NCI-H2107 (cell line): ENCODE results near the gene FBXO24.
A peak's percentile ranks its signal among the peaks of the same experiment; 100 is the strongest.

Experiments used
- DNase-seq: peaks from one replicate; lab custom pipeline; 2025; lab: John Stamatoyannopoulos, UW

Gene FBXO24

DNA sequence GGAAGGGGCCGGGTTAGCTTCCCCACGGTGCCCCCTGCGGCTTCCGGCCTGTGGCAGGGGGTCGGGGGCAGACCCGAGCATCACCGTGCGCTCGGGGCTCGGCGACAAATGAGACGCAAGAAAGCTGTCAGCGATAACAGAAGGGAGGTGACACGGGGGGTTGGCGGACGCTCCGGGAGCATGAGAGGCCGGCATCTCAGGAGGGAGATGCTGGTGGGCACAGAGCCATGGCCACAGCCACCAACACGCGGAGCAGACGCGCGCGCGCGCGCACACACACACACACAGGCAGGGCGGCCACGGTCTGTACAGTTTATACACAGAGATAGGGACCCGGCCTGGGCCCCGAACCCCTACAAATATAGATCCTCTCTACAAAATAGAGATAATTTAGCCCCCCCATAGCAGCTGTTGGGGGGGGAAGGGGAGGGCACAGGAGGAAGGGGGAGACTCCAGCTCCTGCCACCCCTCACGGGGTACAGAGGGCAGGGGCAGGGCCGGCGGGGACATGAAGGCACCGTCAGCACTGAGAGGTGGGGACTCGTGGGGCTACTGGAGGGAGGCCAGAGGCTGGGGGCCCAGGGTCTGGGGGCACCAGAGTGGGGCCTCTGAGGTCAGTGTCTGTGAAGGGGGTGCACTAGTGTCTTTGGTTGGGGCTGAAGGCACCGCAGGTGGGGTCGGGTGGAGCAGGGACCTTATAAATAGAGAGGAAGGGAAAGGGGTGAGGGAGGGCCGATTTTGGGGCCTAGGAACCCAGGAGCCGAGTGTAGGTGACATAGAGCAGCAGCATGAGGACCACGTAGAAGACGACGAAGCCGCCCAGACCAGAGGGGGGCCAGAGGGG, 11.5 kb upstream of the FBXO24 start:
- DNase-seq: no peak

DNA sequence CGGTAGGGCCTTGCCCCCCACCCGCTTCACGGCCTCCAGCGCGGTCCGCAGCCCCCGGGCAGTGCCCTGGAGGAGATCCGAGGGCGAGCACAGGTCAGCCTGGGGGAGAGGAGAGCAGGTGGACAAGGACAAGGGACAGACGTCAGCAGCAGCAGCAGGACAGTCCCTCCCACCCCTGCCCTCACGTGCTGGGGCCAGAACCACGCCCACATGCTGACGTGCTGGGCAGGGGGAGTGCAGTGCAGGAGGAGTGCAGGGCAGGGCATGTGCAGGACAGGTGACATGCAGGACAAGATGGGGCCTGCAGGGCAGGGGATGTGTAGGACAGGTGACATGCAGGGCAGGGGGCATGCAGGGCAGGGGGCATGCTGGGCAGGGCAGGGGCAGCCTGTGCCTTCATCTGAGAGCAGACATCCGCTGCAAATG, 10.9 kb upstream of the FBXO24 start:
- no peak for DNase-seq

DNA sequence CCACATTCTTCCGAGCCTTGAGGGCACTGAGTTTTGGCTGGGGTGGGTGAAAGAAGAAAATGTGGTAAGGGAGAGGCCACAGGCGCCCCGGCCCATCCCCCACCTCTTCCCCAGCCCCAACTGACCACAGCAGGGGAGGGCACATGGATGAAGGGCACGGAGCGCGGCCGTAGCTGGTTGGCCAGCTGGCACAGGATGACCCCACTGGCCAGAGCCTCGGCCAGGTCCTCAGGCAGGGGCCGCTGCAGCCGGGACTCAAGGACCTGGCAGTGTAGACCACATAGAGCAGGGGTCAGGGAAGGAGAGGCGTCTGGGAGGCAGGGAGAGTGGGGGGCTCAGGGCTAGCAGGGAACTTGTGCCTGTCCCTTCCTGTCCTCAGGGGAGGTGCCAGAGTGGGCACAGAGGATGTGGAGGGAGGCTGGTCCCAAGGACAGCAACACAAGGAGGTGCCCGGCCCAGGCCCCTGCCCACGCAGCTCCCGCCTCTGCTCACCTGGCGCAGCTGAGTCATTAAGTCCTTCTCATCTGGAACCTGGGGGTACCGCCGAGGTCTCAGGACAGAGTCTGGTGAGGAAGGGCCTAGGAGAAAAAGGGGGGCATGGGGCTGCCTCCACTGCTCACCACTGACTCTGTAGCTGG, 10.3 kb upstream of the FBXO24 start:
- DNase-seq: no peak

DNA sequence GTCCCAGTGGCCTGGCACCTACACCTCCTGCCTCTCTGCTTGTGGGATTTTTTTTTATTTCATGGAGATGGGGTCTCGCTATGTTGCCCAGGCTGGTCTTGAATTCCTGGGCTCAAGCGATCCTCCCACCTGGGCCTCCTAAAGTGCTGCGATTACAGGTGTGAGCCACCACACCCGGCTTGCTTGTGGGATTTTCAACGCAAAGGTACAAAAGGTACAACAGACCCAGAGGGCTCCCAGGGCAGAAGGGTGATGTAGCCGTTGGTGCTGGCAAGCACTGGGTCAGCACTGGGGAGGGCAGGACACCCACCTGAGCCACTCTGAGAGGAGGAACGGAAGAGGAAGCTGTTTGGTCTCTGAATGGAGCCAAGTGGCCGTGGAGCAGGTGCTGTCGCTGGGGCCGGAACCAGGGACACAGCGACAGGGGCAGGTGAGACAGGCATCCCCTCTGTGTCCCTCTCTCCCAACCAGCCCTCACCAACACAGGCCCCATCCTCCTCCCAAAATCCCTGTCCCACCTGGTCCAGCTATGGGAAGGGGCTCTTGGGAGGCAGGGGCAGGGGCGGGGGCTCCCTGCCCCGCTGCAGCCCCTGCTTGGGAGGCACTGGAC, 9.6 kb upstream of the FBXO24 start:
- no peak for DNase-seq

DNA sequence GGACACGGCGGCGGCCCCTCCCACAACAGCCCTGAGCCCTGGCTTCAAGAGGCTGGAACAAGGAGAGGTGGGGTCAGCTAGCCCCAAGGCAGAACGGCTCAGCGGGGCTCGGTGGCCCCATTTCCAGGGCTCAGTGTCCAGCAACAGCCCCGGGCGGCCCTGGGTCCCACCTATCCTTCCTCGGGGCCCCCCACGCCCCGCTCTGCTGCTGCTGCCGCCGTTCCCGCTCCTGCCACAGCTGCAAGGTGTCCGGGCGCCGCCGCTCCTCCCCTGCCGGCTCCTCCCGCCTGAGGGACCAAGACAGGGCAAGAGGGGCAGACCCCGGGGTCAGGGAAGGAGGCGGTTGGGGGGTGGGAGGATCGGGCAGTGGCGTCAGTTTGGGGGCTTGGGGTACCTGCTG, 9.0 kb upstream of the FBXO24 start:
- DNase-seq: no peak

DNA sequence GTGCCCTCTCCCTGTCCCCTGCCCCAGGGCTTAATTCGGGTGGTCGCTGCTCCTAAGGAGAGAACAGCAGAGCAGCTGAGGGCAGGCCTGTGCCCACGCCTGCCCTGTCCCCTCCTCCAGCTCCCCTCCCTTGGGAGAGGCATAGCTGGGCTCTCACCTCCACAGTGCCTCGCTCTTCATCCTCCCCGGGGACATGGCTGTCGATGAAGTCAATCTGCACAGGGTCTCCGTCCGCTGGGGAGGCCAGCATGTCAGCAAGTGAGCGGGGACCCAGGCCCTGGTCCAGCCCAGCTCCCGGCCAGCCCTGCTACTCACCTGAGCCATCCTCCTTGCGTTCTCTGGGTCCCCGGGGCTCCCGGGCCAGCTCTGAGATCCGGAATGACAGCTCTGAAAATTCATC, 8.6 kb upstream of the FBXO24 start:
- DNase-seq: no peak

DNA sequence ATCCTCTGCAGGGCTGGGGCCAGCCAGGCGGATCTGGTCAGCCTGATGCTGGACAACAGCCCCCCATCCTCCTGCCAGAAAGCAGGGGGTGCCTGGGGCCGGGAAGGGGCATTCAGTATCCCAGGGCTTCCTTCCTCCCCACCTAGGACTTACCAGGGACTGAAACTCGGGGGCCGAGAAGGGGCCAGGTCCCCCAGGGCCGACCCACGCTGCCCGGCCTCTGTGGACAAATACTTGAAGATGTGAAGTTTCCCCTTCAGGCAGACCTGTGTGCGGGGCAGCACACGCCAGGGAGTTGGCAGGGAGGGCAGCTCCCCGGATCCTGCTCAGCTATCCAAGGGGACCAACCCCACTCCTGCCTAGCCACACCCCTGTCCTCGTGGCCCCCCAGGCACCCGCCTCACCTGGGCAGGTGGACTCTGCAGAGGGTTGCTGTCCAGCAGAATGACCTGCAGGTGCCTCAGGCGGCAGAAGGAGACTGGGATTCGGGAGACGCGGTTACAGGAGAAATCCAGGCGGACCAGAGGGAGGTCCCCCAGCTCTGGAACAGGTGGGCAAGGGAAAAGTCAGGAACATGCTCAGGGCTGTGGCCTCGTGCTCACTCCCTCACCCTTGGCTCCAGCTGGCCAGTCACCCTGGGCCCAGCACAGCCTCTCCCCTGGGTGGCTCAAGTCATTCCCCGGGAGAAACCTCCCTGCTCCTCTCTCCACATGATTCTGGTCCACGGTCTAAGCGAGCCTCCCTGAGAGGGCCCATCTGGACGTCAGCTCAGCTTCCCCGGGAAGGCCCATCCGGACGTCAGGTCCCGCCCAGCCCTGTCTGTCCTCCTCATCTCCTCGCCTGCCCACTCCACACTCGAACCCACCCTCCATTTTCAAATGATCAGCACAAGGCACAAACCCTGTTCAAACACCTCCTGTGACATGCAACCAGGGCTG, 7.6 kb upstream of the FBXO24 start:
- DNase-seq: no peak

DNA sequence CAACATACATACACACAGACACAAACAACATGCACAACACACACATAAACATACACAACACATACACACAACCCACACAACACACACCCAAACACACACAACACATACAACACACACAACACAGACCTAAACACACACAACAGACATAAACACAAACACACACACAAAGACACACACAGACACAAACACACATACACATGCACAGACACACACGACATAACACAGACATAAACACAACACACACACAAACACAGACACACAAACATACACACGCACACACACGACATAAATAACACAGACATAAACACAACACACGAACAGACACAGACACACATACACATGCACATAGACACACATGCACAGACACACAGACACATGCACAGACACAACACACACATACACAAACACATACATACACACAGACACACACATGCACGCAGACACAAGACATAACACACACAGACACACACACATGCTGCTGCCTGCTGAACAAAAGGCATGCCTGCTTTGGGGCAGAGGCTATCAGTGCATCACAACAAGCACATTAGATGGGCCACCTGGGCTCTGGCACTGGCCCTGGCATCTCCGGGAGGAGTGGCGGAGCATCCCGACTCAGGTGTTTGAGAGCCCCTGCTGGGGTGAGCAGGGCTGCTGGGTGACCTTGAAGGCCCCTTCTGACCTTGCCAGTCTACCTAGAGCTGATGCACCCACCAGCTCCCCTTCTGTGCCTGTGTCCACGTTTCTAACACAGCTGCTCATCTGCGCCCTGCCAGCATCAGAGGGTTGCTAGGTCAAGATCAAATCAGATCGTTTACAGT, 5.5 kb upstream of the FBXO24 start:
- DNase-seq: no peak

DNA sequence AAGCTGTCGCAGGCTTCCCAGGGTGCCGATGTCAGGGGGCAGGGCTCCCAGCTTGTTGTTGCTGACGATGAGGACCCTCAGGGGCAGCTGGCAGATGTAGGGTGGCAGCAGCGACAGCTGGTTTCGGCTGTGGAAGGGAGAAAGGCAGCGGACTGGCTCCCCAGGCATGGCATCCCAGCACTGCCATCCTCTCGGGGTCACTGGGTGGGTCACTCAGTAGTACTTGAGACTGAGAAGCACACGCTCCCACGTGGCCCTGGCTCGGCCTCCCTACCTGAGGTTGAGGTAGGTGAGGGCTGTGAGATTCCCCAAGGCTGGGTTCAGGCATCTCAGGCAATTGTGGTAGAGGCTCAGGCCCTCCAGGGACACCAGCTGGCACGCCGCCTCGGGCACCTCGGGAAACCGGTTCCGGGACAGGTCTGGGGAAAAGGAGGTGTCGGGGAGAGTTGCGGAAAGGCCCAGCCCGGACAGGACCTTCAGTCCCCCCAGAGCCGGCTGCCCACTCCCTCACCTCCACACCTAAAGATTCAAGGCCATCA, 4.0 kb upstream of the FBXO24 start:
- no peak for DNase-seq

DNA sequence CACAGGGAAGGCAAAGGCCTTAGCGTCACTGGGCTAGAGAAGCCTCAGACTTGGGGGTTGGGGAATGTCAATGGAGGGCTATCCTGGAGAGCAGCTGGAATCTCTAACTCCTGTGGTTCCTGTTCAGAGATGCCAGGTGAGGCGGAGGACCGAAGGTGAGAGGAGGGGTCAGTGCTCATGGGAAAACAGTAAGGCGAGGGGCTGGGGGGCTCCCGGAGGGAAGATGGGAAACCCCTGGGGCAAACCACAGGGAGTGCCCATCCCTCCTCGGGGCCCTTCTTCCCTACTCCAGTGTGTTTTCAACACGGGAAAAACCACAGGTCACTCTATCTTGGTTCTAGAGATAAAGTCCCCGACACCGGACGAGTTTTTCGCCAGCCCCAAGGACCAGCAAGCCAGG, 3.5 kb upstream of the FBXO24 start:
- no peak for DNase-seq

DNA sequence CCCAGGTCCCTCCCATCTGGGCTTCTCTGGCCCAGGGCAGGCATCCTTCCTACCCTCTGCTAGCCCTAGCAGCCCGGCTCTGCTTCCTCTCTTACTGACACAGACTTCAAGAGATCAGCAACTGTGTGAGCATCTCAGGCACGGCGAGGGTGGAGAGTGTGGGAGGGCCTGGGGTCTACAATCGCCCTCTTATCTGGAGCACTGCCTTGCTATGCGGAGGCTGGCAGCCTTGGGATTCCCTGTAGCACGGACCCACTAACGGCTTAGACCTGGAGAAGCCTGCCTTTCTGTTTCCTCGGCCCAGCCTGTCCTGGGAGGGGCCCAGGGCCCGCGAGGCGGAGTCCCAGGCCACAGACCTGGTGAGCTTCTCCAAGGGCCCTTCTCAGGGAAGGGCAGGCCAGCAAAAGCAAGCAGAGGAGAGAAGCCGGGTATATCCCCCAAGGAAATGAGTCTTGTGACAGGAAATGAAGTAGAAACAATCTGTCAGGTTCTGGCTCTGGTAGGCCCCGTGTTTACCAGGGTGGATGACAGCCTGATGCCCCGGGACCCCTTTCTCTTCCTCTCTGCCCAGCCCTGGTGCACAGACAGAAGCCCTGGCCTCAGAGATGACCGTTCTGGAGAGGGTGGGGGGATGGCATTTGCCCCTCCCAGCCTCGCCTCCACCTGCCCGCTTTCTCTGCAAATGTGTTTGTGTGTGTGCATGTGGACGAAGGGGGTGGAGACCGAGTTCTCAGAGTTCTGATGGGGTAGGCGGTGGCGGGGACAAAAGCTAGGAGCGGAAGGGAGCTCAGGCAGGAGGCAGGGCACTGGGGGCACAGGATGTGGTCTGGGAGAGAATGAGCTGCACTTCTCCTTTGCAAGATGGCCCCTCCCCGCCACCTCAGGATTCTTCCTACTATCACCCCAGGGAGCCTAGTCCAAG, 2.7 kb upstream of the FBXO24 start:
- no peak for DNase-seq

DNA sequence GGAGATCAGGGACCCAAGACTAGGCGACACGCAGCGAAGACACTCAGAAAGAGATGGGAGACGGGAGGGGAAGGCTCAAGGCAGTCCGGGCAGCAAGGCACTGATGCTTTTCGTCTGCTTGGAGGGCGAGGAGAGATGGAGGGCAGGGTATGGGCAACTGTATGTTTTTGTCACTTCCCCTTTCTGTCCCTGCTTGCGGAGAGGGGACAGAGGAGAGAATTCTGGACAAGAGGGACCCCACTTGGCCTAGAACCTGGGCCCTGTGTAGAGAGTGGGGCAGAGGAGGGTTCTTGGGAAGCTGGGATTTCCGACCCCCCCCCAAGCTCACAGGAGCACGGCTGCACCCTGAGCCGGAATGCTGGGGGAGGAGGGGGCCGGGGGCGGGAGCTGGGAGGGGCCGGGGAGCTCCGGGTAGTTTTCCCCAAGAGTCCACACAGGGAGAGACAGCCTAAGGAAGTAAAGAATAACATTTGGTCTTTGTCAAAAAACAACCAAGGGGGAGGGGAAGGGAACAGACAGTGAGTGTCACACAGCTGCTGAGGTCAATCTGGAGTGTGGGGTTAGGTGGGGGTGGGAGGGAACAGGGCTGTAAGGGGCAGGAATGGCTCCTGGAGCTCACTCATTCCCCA, 2.0 kb upstream of the FBXO24 start:
- no peak for DNase-seq

DNA sequence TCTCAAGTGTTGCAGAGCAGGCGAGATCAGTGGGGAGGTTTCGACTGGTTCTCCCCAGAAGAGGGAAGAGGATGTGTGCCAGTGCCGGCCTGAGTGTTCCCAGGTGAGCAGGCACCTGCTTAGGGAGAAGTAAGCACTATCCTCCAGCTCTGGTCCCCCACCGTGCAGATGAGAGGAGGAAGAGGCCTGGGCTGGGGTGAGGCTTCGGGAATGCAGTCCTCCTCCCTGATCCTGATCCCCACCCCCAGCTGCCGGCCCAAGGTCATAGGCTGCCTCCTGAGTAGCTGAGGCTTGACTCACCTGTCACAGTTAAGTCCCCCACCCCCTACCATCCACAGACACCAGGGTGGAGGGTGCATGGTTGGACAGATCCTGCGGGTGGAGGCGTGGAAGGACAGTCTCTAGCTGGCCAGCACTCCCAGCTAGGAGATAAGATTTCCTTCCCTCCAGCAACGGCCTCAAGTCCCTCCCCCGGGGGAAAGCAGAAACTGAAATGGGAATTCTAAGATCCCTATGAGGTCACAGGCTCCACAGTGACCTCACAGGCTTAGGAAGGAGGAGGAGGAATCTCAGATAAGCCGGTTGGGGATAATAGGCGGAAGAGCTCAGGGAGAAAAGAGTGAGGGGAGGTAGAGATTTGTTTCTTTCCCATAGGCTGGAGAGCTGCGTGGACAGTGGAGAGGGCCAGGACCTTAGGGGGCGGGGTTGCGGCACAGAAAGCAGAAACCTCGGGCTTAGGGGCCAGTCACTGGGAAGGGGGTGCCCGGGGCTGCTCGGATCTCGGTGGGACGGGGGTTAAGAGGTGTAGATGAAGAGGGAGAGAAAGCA, 1.2 kb upstream of the FBXO24 start:
- DNase-seq: peak; percentile 36

DNA sequence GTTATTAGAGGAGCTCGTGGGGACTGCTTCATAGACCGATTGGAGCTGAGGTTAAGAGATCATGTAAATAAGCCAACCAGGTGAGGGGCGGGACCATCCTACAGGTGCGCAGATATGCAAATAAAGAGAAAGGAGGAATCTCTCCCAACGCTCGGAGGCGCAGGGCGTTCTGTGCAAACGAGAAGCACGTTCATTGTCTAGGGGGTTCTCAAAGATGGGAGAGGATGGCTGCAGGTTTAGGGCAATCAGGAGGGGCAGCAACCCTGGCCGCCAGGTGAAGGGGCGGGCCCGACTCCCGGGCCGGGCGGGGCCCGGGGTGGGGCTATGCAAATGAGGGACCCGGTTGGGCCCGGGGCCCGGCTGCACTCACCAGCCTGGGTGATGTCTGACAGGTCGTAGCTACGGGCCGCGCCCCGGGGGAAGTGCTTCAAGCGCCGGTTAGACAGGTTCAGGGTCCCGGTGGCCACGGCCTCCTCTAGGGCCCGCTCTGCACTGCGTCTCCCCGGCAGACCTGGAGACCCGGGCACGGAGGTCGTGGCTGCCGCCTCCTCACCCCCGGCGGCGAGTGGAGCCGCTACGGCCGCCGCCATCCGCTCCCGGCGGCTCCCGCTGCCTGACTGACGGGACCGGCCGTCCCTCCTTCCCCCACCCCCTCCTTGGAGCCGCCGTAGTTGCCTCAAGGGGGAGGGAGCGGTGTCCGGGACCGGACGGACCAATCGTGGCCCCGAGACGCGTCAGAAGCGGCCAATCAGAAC, 440 bp upstream of the FBXO24 start, which contains the start of gene LRCH4:
Gene LRCH4, minus strand, starts transcription at position 619 of the 755 bp plus-strand sequence. Its CDS starts 29 bp downstream, at position 590.
- DNase-seq: peak; percentile 59

DNA sequence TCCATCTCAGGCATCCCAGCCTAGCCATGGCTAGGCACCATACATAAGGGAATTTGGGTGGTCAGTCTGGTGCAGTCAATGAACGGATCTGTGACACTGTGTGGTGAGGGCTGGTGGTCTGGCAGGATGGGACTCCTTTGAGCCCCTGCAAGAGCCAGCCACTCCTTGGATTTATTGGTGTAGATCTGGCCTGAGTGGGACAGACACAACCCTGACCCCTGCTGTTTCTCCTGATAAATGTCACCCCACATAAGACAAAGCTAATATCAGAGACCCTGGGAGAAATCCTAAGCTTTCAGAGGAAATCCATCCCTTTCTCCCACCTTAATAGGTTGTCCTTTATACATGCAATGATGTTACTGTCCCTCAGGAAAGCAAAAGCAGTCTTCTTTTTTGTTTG, 2.3 kb downstream of the FBXO24 start:
- DNase-seq: no peak

DNA sequence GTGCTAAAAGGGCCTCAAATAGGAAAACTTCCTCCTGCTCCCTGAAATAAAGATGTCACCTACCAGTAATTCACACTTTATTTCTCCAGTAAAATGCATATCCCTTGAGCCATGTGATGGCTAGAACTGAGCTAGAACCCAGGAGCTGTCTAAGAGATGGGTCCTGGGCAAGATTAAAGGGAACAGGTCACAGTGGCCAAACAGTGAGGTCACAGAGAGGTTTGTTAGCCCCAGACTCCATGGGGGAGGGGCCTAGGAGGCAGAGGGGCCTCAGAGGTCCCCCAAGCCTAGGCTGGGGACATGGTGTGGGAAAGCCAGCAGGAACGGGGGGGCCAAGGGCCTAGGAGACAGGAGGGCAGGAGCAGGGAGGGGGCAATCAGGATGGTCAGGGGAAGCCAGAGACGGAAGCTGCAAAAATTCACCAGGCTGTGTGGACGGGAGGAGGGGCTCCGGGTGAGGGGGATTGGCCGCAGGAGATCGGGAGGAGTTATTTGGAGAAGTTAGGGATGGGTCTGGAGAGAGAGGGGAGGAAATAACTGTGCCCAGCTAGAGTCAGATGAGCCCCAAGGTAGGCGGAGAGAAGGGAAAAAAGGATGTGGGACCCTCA, 3.3 kb downstream of the FBXO24 start:
- DNase-seq: no peak

DNA sequence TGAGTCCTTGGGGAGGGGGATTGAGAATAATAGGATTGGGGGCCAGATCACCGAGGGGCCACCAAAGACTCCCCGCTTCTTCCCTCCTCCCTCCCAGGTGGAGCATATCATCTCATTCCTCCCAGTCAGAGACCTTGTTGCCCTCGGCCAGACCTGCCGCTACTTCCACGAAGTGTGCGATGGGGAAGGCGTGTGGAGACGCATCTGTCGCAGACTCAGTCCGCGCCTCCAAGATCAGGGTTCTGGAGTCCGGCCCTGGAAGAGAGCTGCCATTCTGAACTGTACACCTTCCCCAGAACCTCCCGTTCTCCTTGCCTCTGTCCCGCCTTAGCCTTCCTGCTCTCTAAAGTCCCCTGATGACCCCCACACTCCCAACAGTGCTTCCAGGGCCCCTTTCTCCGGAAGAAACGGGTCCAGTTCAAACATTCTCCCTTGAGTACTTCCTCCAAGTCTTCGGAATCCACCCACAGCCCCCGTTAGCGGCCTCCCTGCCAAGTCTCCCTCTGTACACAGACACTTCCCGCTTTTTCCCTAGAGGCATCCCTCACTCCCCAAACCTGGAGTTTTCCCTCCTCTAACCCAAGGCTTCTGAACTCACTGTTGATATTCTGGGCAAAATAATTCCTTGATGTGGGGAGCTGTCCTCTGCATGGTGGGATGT, 4.1 kb downstream of the FBXO24 start:
- no peak for DNase-seq
